HepG2 (cell line): Measurements from ENCODE around the gene DENND2A. TPM values are rescaled to one million over a fixed set of nuclear protein-coding genes. Genes with fewer than 3 reads are reported as not detected.

Experiments used
- ATAC-seq: fragments of 200-7000 bp; cut with Tn5 transposase; 3 replicates; pipeline ENCODE4 v1.9.1; 2020; ENCODE audit warnings: mild to moderate bottlenecking, moderate library complexity
- BruUV-seq: library from RNA; stranded (reverse); fragments of 400-500 nt; replicated peaks from 2 replicates; lab custom pipeline; 2021; lab: Mats Ljungman, UMichigan
- CTCF ChIA-PET: fragments of 300-600 bp; formaldehyde crosslinking; extraction: SDS; loops from one replicate; lab custom pipeline; 2021; ENCODE audit warnings: low total read pairs, inconsistent platforms, low intra/inter-chr PET ratio; lab: Yijun Ruan, JAX
- POLR2A ChIA-PET: fragments of 350-600 bp; sonication (Branson Sonifier 250); formaldehyde crosslinking; loops from one replicate; lab custom pipeline; 2020; ENCODE audit warnings: antibody characterized with exemption, inconsistent platforms; lab: Yijun Ruan, JAX
- DNase-seq: peaks from one replicate; pipeline ENCODE4 v3.0.0-alpha.2; 2015; ENCODE audit warnings: low spot score
- FAIRE-seq: peaks from 3 replicates; lab custom pipeline; 2011; peaks lifted over from hg19 to GRCh38; lab: Jason Lieb, UNC
- H2AFZ ChIP-seq: one replicate; pipeline ENCODE4 v1.6.1; 2011; ENCODE audit warnings: low read length, inconsistent platforms
- H3K27ac ChIP-seq: fragments of 300-600 bp; 3 replicates; pipeline ENCODE4 v1.8.0; 2011; ENCODE audit warnings: mixed run types, mild to moderate bottlenecking, mixed read lengths, low read length, inconsistent platforms; ENCODE audit not compliant: insufficient read depth; ENCODE audit errors: extremely low read length
- H3K27me3 ChIP-seq, 2 experiments: fragments of 200-600 bp in 1 of 2; 2 replicates in 1 of 2; 3 replicates in 1 of 2; pipeline versions ENCODE4 v1.6.0 to v1.8.0; 2011; ENCODE audit warnings: low read length in 2 of 2, mild to moderate bottlenecking in 2 of 2, moderate library complexity in 2 of 2, inconsistent platforms in 1 of 2; ENCODE audit not compliant: insufficient read depth in 2 of 2, control insufficient read depth in 1 of 2
- H3K36me3 ChIP-seq, 2 experiments: fragments of 200-600 bp in 1 of 2; replicated peaks in 1 of 2; 2 replicates in 1 of 2; 3 replicates in 1 of 2; pipeline versions ENCODE4 v1.5.1 to v1.8.0; 2011; ENCODE audit warnings: low read length in 2 of 2, inconsistent platforms in 1 of 2; ENCODE audit not compliant: insufficient read depth in 2 of 2, control insufficient read depth in 1 of 2
- H3K4me1 ChIP-seq: 2 replicates; pipeline ENCODE4 v1.5.1; 2012; ENCODE audit warnings: low read length, inconsistent platforms; ENCODE audit not compliant: insufficient read depth
- H3K4me2 ChIP-seq: 2 replicates; pipeline ENCODE4 v1.6.0; 2011; ENCODE audit warnings: low read depth, low read length, inconsistent platforms
- H3K4me3 ChIP-seq, 3 experiments: fragments of 200-600 bp in 1 of 3; sonication (generic), shearing (Covaris generic) in 1 of 3; replicated peaks in 1 of 3; 2 replicates each; pipeline ENCODE4 v1.5.1; 2011 to 2016; ENCODE audit warnings: low read length in 3 of 3, inconsistent platforms in 2 of 3, low read depth in 2 of 3, mild to moderate bottlenecking in 2 of 3, control low read depth in 1 of 3, mixed read lengths in 1 of 3; ENCODE audit not compliant: insufficient read depth in 1 of 3
- H3K79me2 ChIP-seq: one replicate; pipeline ENCODE4 v1.6.1; 2011; ENCODE audit warnings: low read length, inconsistent platforms; ENCODE audit not compliant: insufficient read depth
- H3K9ac ChIP-seq: 2 replicates; pipeline ENCODE4 v1.6.0; 2011; ENCODE audit warnings: mild to moderate bottlenecking, low read depth, low read length, inconsistent platforms; ENCODE audit not compliant: insufficient read depth
- H3K9me3 ChIP-seq: 2 replicates; pipeline ENCODE4 v1.5.1; 2012; ENCODE audit warnings: mild to moderate bottlenecking, low read length
- H4K20me1 ChIP-seq: 2 replicates; pipeline ENCODE4 v1.6.0; 2011; ENCODE audit warnings: inconsistent platforms, mild to moderate bottlenecking, low read length, moderate library complexity; ENCODE audit not compliant: insufficient read depth
- ATRX ChIP-seq: sonication (generic); formaldehyde crosslinking; IDR thresholded peaks from 2 replicates; pipeline ENCODE4 v1.4.0; 2020; ENCODE audit warnings: missing genetic modification reagents, borderline replicate concordance
- MAFF ChIP-seq: IDR thresholded peaks from 2 replicates; pipeline ENCODE4 v1.6.1; 2011; ENCODE audit warnings: low read depth, low read length, improper control_type of control experiment
- SP140L ChIP-seq: sonication (generic); formaldehyde crosslinking; IDR thresholded peaks from 2 replicates; pipeline ENCODE4 v1.4.0; 2020; ENCODE audit warnings: missing genetic modification reagents, borderline replicate concordance
- TCF7 ChIP-seq: sonication (generic); IDR thresholded peaks from 2 replicates; pipeline ENCODE4 v1.6.1; 2016; ENCODE audit warnings: antibody characterized with exemption, low read depth
- ZBTB7A ChIP-seq: sonication (generic); formaldehyde crosslinking; IDR thresholded peaks from 2 replicates; pipeline ENCODE4 v1.8.0; 2022; ENCODE audit warnings: mild to moderate bottlenecking, missing genetic modification reagents
- ZNF24 ChIP-seq: fragments of 450-650 bp; IDR thresholded peaks from 2 replicates; pipeline ENCODE4 v1.6.1; 2017; ENCODE audit warnings: antibody characterized with exemption, mild to moderate bottlenecking
- ZNF331 ChIP-seq: sonication (generic); formaldehyde crosslinking; IDR thresholded peaks from 2 replicates; pipeline ENCODE4 v1.4.0; 2020; ENCODE audit warnings: missing genetic modification reagents
- ZNF556 ChIP-seq: sonication (generic); formaldehyde crosslinking; IDR thresholded peaks from 2 replicates; pipeline ENCODE4 v1.4.0; 2020; ENCODE audit warnings: mild to moderate bottlenecking, missing genetic modification reagents, borderline replicate concordance
- ZNF563 ChIP-seq: sonication (generic); formaldehyde crosslinking; IDR thresholded peaks from 2 replicates; pipeline ENCODE4 v1.8.0; 2022; ENCODE audit warnings: mild to moderate bottlenecking, moderate library complexity, missing genetic modification reagents
- ZNF724P ChIP-seq: sonication (generic); formaldehyde crosslinking; IDR thresholded peaks from 2 replicates; pipeline ENCODE4 v1.8.0; 2022; ENCODE audit warnings: missing genetic modification reagents, borderline replicate concordance
- WGBS: methylation state at CpG from one replicate; pipeline ENCODE4 v1.1.6; 2017; ENCODE audit warnings: low lambda C conversion rate; 5-methylcytosine and 5-hydroxymethylcytosine counted together
- in situ Hi-C: cut with HindIII; loops from 2 replicates; pipeline ENCODE4 v1.10.0; 2017; ENCODE audit warnings: low pct_unique_long_range_greater_than_20kb; ENCODE audit not compliant: extremely low pct_ligation_motif_present
- intact Hi-C: fragments of 100-400 bp; cut with micrococcal nuclease; formaldehyde crosslinking; loops from one replicate; pipeline ENCODE4 v1.10.0; 2022; ENCODE audit not compliant: unreplicated experiment
- polyA plus RNA-seq, 8 experiments: library from polyadenylated mRNA; depleted of rRNA in 3 of 8; stranded (reverse) in 7 of 8; unstranded in 1 of 8; fragments of >200 nt; fragmentation: Illumina TruSeq in 4 of 8; extraction: Trizol in 4 of 8; gene quantifications; 2 replicates each; pipeline versions ENCODE4 v1.2.1 to v1.2.3, GENCODE V29; 2011 to 2016; ENCODE audit warnings: low read depth in 4 of 8, missing spikeins in 1 of 8, mixed read lengths in 1 of 8; ENCODE audit not compliant: insufficient read depth in 1 of 8
- total RNA-seq, 5 experiments: library from RNA; depleted of rRNA; stranded (reverse); fragments of >200 nt; fragmentation: Illumina TruSeq; extraction: Trizol; gene quantifications; 2 replicates each; pipeline ENCODE4 v1.2.3, GENCODE V29; 2016; ENCODE audit warnings: low read depth in 1 of 5

Gene DENND2A
- total and polyA plus RNA-seq, 2 of the 13 experiments (the other 11 are each of a cell fraction or from before 2014, with no cell fraction given): not detected

- ATAC-seq (no peak), DNase-seq (no peak), FAIRE-seq (no peak)
- WGBS: 25% methylated on average over 6 of the region's 6 CpGs
- H3K79me2 ChIP-seq: no peaks in the 10 kb centered on the region
- no peaks in the 10 kb centered on the region for H4K20me1 ChIP-seq
- ChIA-PET CTCF (no interaction called here), POLR2A (no interaction called here)
- no peak overlapping the region for H2AFZ ChIP-seq
- no peaks in the 10 kb centered on the region for H3K9me3 ChIP-seq
- intact Hi-C loops (no loop called here), in situ Hi-C loops (no loop called here)
- no peak overlapping the region for H3K4me3 ChIP-seq
- TF ChIP-seq ZNF556 (CRISPR knock-in tag) (no peak), SP140L (CRISPR knock-in tag) (no peak), ZNF331 (no peak), ZNF24 (no peak), MAFF (no peak), ZBTB7A (no peak), TCF7 (no peak), ZNF563 (CRISPR knock-in tag) (no peak), ATRX (no peak), ZNF724P (CRISPR knock-in tag) (no peak)
- H3K36me3 ChIP-seq: no peaks in the 10 kb centered on the region
- peaks cover 20% of the 10 kb centered on the region for H3K4me1 ChIP-seq
- H3K4me2 ChIP-seq: no peak overlapping the region
- no TSS peak for BruUV-seq
- H3K27ac ChIP-seq: no peak overlapping the region
- H3K9ac ChIP-seq: no peak overlapping the region
- peaks cover 0 to 24% of the 10 kb centered on the region in 2 experiments; a peak in 3 of 5 replicates for H3K27me3 ChIP-seq
Measured at GRCh38 chr7:140631021-140631420, 9.6 kb downstream of the DENND2A start.
